Activated CD8-positive, alpha-beta T cell treated with anti-CD3 and anti-CD28 coated beads for 36 hours (primary cell): Measurements from ENCODE around the gene MRPL44. TPM values are rescaled to one million over a fixed set of nuclear protein-coding genes. Genes with fewer than 3 reads are reported as not detected.
A peak's percentile ranks its signal among the peaks of the same experiment; 100 is the strongest.

Experiments
- ATAC-seq: fragments of 200-7000 bp; cut with Tn5 transposase; one replicate; pipeline ENCODE4 v1.10.0; 2021; ENCODE audit warnings: mild to moderate bottlenecking, moderate library complexity
- CTCF ChIA-PET: fragments of 350-600 bp; sonication (Branson Sonifier 250); formaldehyde crosslinking; loops from one replicate; lab custom pipeline; 2021; ENCODE audit warnings: antibody characterized with exemption; lab: Charles Lee
- POLR2A ChIA-PET: fragments of 350-600 bp; sonication (Branson Sonifier 250); formaldehyde crosslinking; loops from one replicate; lab custom pipeline; 2021; ENCODE audit warnings: antibody characterized with exemption; lab: Charles Lee
- DNase-seq: peaks from one replicate; pipeline ENCODE4 v3.0.0-alpha.2; 2020
- H3K27ac Mint-ChIP-seq: one replicate; pipeline ENCODE4 v1.8.0; 2021; ENCODE audit warnings: mild to moderate bottlenecking, mixed read lengths
- H3K27me3 Mint-ChIP-seq: one replicate; pipeline ENCODE4 v1.8.0; 2021; ENCODE audit warnings: mixed read lengths
- H3K36me3 Mint-ChIP-seq: one replicate; pipeline ENCODE4 v1.8.0; 2021; ENCODE audit warnings: low read depth, mixed read lengths
- H3K4me1 Mint-ChIP-seq: one replicate; pipeline ENCODE4 v1.8.0; 2021; ENCODE audit warnings: low read depth, mixed read lengths
- H3K4me3 Mint-ChIP-seq: one replicate; pipeline ENCODE4 v1.8.0; 2021; ENCODE audit warnings: mild to moderate bottlenecking, moderate library complexity, mixed read lengths
- H3K9me3 Mint-ChIP-seq: one replicate; pipeline ENCODE4 v1.8.0; 2021; ENCODE audit warnings: mixed read lengths
- CTCF ChIP-seq: fragments of 200-600 bp; IDR thresholded peaks from one replicate; pipeline ENCODE4 v1.8.0; 2022; ENCODE audit warnings: antibody characterized with exemption, mild to moderate bottlenecking
- intact Hi-C: fragments of 100-400 bp; cut with micrococcal nuclease; formaldehyde crosslinking; loops from one replicate; pipeline ENCODE4 v1.10.0; 2022
- total RNA-seq, 2 experiments: library from RNA; stranded (reverse); gene quantifications; one replicate each; pipeline ENCODE4 v1.2.3, GENCODE V29; 2021

Gene MRPL44
- total RNA-seq, 2 experiments from 2014 or later, result 37.8 to 40.4 TPM

DNA sequence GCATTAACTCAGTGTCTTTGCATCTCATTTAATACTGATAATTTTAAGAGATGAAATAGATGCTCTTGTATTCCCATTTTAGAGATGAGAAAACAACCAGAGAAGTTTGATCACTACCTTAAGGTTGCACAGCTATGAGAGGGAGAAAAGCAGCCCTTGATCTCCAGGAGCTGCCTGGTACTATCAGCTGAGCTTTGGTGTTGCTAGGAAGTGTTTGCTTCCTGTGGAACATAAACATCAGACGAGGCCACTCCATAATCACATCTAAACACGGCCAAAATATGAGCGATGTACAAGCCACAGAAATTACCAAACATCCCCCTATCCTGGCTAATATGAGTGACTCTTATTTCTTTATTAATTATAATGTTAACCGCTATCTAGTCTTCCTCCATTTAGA lies 11.5 kb upstream of the MRPL44 start:
- CTCF ChIA-PET, result interaction anchor here (0.7 to 1.5 kb wide), 3 partner anchors 9 to 24 kb away, joined by 3 to 6 read pairs (median 4); partner anchors contain the start of gene MRPL44
- TF ChIP-seq CTCF, result no peak
- ATAC-seq (no peak), DNase-seq (no peak)
- intact Hi-C loops, result no loop called here
- Mint-ChIP-seq H3K4me1 (peaks cover 53% of the 10 kb centered on the region), H3K9me3 (peaks cover 5% of the 10 kb centered on the region), H3K27me3 (no peaks in the 10 kb centered on the region), H3K27ac (peak overlapping the region; percentile 93), H3K4me3 (peak overlapping the region; percentile 92), H3K36me3 (peaks cover 14% of the 10 kb centered on the region)
- POLR2A ChIA-PET, result interaction anchor here (1.8 to 7.0 kb wide), 2 partner anchors 9 to 16 kb away, joined by 6 to 84 read pairs; partner anchors contain the start of gene MRPL44

DNA sequence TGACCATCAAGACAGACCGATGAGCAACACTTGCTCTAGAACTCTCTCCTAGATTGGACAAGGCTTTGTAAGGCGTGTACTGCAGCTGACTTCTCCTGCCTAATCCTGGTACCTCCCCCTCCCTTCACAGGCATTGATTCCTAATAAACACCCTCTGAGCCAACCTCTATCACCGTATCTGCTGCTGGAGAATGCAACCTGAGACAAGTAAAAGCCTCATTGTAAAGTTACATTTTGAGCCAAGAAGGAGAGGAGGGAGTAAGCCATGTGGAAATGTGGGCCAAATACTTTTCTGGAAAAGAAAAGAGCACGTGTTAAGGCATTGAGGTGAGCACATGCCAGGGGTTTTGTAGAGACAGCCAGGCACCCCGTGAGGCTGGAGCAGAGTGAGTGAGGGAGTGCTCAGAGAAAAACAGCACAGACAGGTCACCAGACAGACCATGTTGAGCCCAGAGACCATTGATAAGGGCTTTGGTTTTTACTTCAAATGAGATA lies 9.5 kb upstream of the MRPL44 start:
- ChIA-PET CTCF (no interaction called here), POLR2A (no interaction called here)
- intact Hi-C loops, result no loop called here
- peaks cover 7% of the 10 kb centered on the region for H3K36me3 Mint-ChIP-seq
- TF ChIP-seq CTCF, result no peak
- ATAC-seq (no peak), DNase-seq (no peak)
- H3K4me3 Mint-ChIP-seq, result no peak overlapping the region
- peak overlapping the region; percentile 80 for H3K27ac Mint-ChIP-seq
- H3K27me3 Mint-ChIP-seq, result no peaks in the 10 kb centered on the region
- H3K9me3 Mint-ChIP-seq, result peaks cover 2% of the 10 kb centered on the region
- H3K4me1 Mint-ChIP-seq, result peaks cover 59% of the 10 kb centered on the region

DNA sequence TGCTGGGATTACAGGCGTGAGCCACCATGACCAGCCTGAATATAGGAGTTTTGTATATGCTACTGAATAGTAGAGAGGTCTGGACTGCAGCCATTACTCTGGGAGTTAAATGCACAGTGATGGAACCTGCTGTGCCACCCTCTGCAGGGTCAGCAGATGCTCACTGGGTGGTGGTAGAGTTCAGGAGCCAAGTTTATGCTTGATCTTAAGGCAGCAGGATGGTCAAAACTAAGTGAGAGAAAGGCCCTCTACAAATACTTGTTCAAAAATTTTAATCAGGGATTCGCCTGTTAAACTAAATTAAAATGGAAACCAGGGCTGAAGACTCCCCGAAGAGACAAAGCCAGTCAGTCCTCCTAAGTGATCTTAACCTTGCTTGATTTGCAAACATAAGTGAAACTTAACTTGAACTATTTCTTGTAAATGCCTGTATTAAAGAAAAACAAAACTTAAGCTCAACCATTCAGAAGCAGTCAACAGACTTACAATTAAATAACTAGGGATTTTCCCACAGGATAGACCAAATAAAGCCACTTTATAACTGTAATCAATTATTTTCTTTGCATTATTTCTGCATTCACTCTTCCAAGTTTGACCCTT lies 7.9 kb upstream of the MRPL44 start:
- no peaks in the 10 kb centered on the region for H3K27me3 Mint-ChIP-seq
- peak overlapping the region; percentile 78 for H3K27ac Mint-ChIP-seq
- H3K4me1 Mint-ChIP-seq, result peaks cover 61% of the 10 kb centered on the region
- no peaks in the 10 kb centered on the region for H3K9me3 Mint-ChIP-seq
- intact Hi-C loops, result no loop called here
- H3K4me3 Mint-ChIP-seq, result no peak overlapping the region
- ATAC-seq, result no peak
- ChIA-PET POLR2A (interaction anchor here (0.8 to 1.4 kb wide), 4 partner anchors 8 to 52 kb away, joined by 3 to 9 read pairs (median 4); no protein-coding TSS in a partner anchor), CTCF (interaction anchor here (0.7 to 1.3 kb wide), 4 partner anchors 8 to 21 kb away, joined by 3 to 5 read pairs (median 3); no protein-coding TSS in a partner anchor)
- no peak for DNase-seq
- peaks cover 2% of the 10 kb centered on the region for H3K36me3 Mint-ChIP-seq
- no peak for TF ChIP-seq CTCF

- intact Hi-C loops, result loop anchor here (10.0 kb wide), 1 partner anchor 1094 kb away; the partner anchor contains the start of gene DOCK10
- CTCF ChIA-PET, result interaction anchor here (0.5 to 1.3 kb wide), 4 partner anchors 10 to 322 kb away, joined by 3 to 5 read pairs (median 3); no protein-coding TSS in a partner anchor
- Mint-ChIP-seq H3K27me3 (no peaks in the 10 kb centered on the region), H3K9me3 (no peaks in the 10 kb centered on the region), H3K27ac (peak overlapping the region; percentile 79), H3K36me3 (peaks cover 2% of the 10 kb centered on the region), H3K4me3 (no peak overlapping the region), H3K4me1 (peaks cover 74% of the 10 kb centered on the region)
- no peak for TF ChIP-seq CTCF
- DNase-seq (no peak), ATAC-seq (peak; percentile 49)
- POLR2A ChIA-PET, result interaction anchor here (0.6 to 1.4 kb wide), 4 partner anchors 9 to 612 kb away, joined by 3 to 9 read pairs (median 4); no protein-coding TSS in a partner anchor
Observed at GRCh38 chr2:223950448-223951347, 6.6 kb upstream of the MRPL44 start.
